H1 (cell line): Measurements from ENCODE around the gene DHX57. TPM values are rescaled to one million over a fixed set of nuclear protein-coding genes. Genes with fewer than 3 reads are reported as not detected.

Source experiments
- CTCF ChIA-PET: fragments of 300-600 bp; sonication (Branson Sonifier 250); formaldehyde crosslinking; loops from one replicate; lab custom pipeline; 2021; ENCODE audit not compliant: partially characterized antibody; lab: Charles Lee
- POLR2A ChIA-PET: fragments of 300-600 bp; sonication (Branson Sonifier 250); formaldehyde crosslinking; loops from one replicate; lab custom pipeline; 2021; ENCODE audit warnings: inconsistent platforms; ENCODE audit not compliant: partially characterized antibody; lab: Charles Lee
- DNase-seq, 2 experiments: peaks; one replicate each; pipeline versions ENCODE4 v3.0.0 to v3.0.0-alpha.2; 2010 to 2022; ENCODE audit warnings: low spot score in 2 of 2, low read depth in 1 of 2, mixed read lengths in 1 of 2
- FAIRE-seq: peaks from 2 replicates; lab custom pipeline; 2011; peaks lifted over from hg19 to GRCh38; lab: Jason Lieb, UNC
- H2AFZ ChIP-seq: 2 replicates; pipeline ENCODE4 v1.8.1; 2012; ENCODE audit warnings: low read length, inconsistent platforms
- H2AK5ac ChIP-seq: 2 replicates; pipeline ENCODE4 v1.6.1; 2013; ENCODE audit warnings: low read depth, low read length
- H2BK120ac ChIP-seq: replicated peaks from 2 replicates; pipeline ENCODE3; 2013; ENCODE audit warnings: low read depth, low read length, inconsistent platforms
- H2BK12ac ChIP-seq: 2 replicates; pipeline ENCODE4 v1.6.1; 2013; ENCODE audit warnings: low read depth, low read length
- H2BK15ac ChIP-seq: 2 replicates; pipeline ENCODE4 v1.6.1; 2013; ENCODE audit warnings: low read length
- H2BK20ac ChIP-seq: 2 replicates; pipeline ENCODE4 v1.6.1; 2013; ENCODE audit warnings: low read length
- H2BK5ac ChIP-seq: 2 replicates; pipeline ENCODE4 v1.6.1; 2013; ENCODE audit warnings: low read depth, low read length
- H3K14ac ChIP-seq: 2 replicates; pipeline ENCODE4 v1.6.1; 2013; ENCODE audit warnings: inconsistent platforms; ENCODE audit not compliant: insufficient read length
- H3K18ac ChIP-seq: 2 replicates; pipeline ENCODE4 v1.6.1; 2013; ENCODE audit warnings: low read length; ENCODE audit errors: extremely low read depth
- H3K23ac ChIP-seq: 2 replicates; pipeline ENCODE4 v1.6.1; 2013; ENCODE audit warnings: inconsistent platforms; ENCODE audit not compliant: insufficient read length
- H3K23me2 ChIP-seq: 2 replicates; pipeline ENCODE4 v1.6.1; 2013; ENCODE audit warnings: low read depth, low read length
- H3K27ac ChIP-seq: 2 replicates; pipeline ENCODE4 v1.6.1; 2011; ENCODE audit warnings: low read depth, low read length, inconsistent platforms
- H3K27me3 ChIP-seq, 4 experiments: replicated peaks in 1 of 4; 1 replicate in 1 of 4; 2 replicates in 3 of 4; pipeline versions ENCODE4 v1.6.1 to v1.8.1; 2011 to 2013; ENCODE audit warnings: low read length in 3 of 4, mild to moderate bottlenecking in 3 of 4, inconsistent platforms in 2 of 4, mixed read lengths in 2 of 4, moderate library complexity in 1 of 4; ENCODE audit not compliant: control insufficient read depth in 3 of 4, insufficient read depth in 3 of 4; ENCODE audit errors: extremely low read depth in 1 of 4
- H3K36me3 ChIP-seq, 4 experiments: 2 replicates each; pipeline versions ENCODE4 v1.6.1 to v1.8.1; 2011 to 2013; ENCODE audit warnings: mild to moderate bottlenecking in 4 of 4, low read length in 3 of 4, moderate library complexity in 2 of 4, control low read depth in 1 of 4, inconsistent platforms in 1 of 4; ENCODE audit not compliant: insufficient read depth in 4 of 4, control insufficient read depth in 2 of 4
- H3K4ac ChIP-seq: replicated peaks from 2 replicates; pipeline ENCODE3; 2013; ENCODE audit warnings: low read length, low read depth, mixed read lengths, inconsistent platforms; ENCODE audit not compliant: insufficient read length
- H3K4me1 ChIP-seq, 4 experiments: replicated peaks in 1 of 4; 1 replicate in 1 of 4; 2 replicates in 3 of 4; pipeline versions ENCODE4 v1.6.1 to v1.8.1; 2011 to 2013; ENCODE audit warnings: low read length in 3 of 4, inconsistent platforms in 2 of 4, mixed read lengths in 1 of 4; ENCODE audit not compliant: insufficient read depth in 4 of 4, control insufficient read depth in 3 of 4
- H3K4me2 ChIP-seq, 2 experiments: 2 replicates each; pipeline versions ENCODE4 v1.6.1 to v1.8.1; 2011 to 2013; ENCODE audit warnings: low read depth in 2 of 2, low read length in 2 of 2, control low read depth in 1 of 2, inconsistent platforms in 1 of 2, mild to moderate bottlenecking in 1 of 2; ENCODE audit not compliant: insufficient read depth in 1 of 2
- H3K4me3 ChIP-seq, 4 experiments: fragments of 200-600, 300-600 bp in 1 of 4; sonication (generic), shearing (Covaris generic), sonication (Bioruptor Twin) in 1 of 4; 2 replicates each; pipeline versions ENCODE4 v1.5.1 to v1.8.1; 2011 to 2016; ENCODE audit warnings: low read length in 4 of 4, low read depth in 3 of 4, control low read depth in 2 of 4, inconsistent platforms in 2 of 4, mild to moderate bottlenecking in 2 of 4, mixed read lengths in 1 of 4, moderate library complexity in 1 of 4; ENCODE audit not compliant: insufficient read depth in 2 of 4; ENCODE audit errors: extremely low read depth in 1 of 4
- H3K56ac ChIP-seq: replicated peaks from 2 replicates; pipeline ENCODE3; 2013; ENCODE audit warnings: low read depth, mild to moderate bottlenecking, mixed read lengths, low read length, inconsistent platforms; ENCODE audit not compliant: insufficient read length
- H3K79me1 ChIP-seq: 2 replicates; pipeline ENCODE4 v1.6.1; 2013; ENCODE audit warnings: low read depth, low read length, control low read depth
- H3K79me2 ChIP-seq, 2 experiments: 2 replicates each; pipeline versions ENCODE4 v1.6.1 to v1.8.1; 2012 to 2013; ENCODE audit warnings: low read length in 2 of 2, mild to moderate bottlenecking in 2 of 2, inconsistent platforms in 1 of 2; ENCODE audit not compliant: insufficient read depth in 2 of 2, control insufficient read depth in 1 of 2
- H3K9ac ChIP-seq, 4 experiments: replicated peaks in 1 of 4; 1 replicate in 1 of 4; 2 replicates in 3 of 4; pipeline versions ENCODE4 v1.6.1 to v1.8.1; 2011 to 2013; ENCODE audit warnings: low read depth in 3 of 4, low read length in 3 of 4, control low read depth in 2 of 4, mild to moderate bottlenecking in 2 of 4, moderate library complexity in 2 of 4, inconsistent platforms in 1 of 4; ENCODE audit errors: extremely low read depth in 1 of 4
- H3K9me3 ChIP-seq, 2 experiments: 2 replicates each; pipeline versions ENCODE4 v1.6.1 to v1.8.1; 2012 to 2013; ENCODE audit warnings: mild to moderate bottlenecking in 2 of 2, moderate library complexity in 2 of 2, control low read depth in 1 of 2, inconsistent platforms in 1 of 2, low read depth in 1 of 2, low read length in 1 of 2, mixed read lengths in 1 of 2; ENCODE audit not compliant: insufficient read depth in 2 of 2
- H4K20me1 ChIP-seq, 2 experiments: replicated peaks in 1 of 2; 2 replicates each; pipeline versions ENCODE3 to v1.8.1; 2011 to 2013; ENCODE audit warnings: inconsistent platforms in 2 of 2, low read length in 2 of 2, mild to moderate bottlenecking in 1 of 2; ENCODE audit not compliant: insufficient read depth in 2 of 2, control insufficient read depth in 1 of 2
- H4K5ac ChIP-seq: 2 replicates; pipeline ENCODE4 v1.6.1; 2013; ENCODE audit warnings: low read length, low read depth, mixed read lengths, inconsistent platforms; ENCODE audit not compliant: insufficient read length
- H4K8ac ChIP-seq: 2 replicates; pipeline ENCODE4 v1.8.0; 2013; ENCODE audit warnings: mild to moderate bottlenecking, moderate library complexity, low read length, inconsistent platforms; ENCODE audit not compliant: insufficient read depth; ENCODE audit errors: extremely low read depth
- H4K91ac ChIP-seq: replicated peaks from 2 replicates; pipeline ENCODE3; 2013; ENCODE audit warnings: low read length, mixed read lengths, inconsistent platforms; ENCODE audit not compliant: insufficient read length
- ATF2 ChIP-seq: IDR thresholded peaks from 2 replicates; pipeline ENCODE4 v1.6.1; 2012; ENCODE audit warnings: low read length, inconsistent platforms
- BACH1 ChIP-seq: IDR thresholded peaks from 2 replicates; pipeline ENCODE4 v1.6.1; 2012; ENCODE audit warnings: low read length, improper control_type of control experiment
- FOSL1 ChIP-seq: IDR thresholded peaks from 2 replicates; pipeline ENCODE4 v1.6.1; 2011; ENCODE audit warnings: mild to moderate bottlenecking, low read depth, low read length, moderate library complexity; ENCODE audit not compliant: insufficient read depth
- JUN ChIP-seq: IDR thresholded peaks from 2 replicates; pipeline ENCODE4 v1.6.1; 2011; ENCODE audit warnings: low read depth, mild to moderate bottlenecking, improper control_type of control experiment, low read length
- KDM4A ChIP-seq: IDR thresholded peaks from one replicate; pipeline ENCODE4 v1.7.1; 2012; ENCODE audit warnings: low read depth, mild to moderate bottlenecking, moderate library complexity, low read length, inconsistent platforms; ENCODE audit not compliant: severe bottlenecking
- KDM5A ChIP-seq: fragments of 200-600 bp; IDR thresholded peaks from 2 replicates; pipeline ENCODE4 v1.7.1; 2012; ENCODE audit warnings: mild to moderate bottlenecking, low read length, inconsistent platforms, mixed read lengths
- SAP30 ChIP-seq: fragments of 300-600 bp; sonication (generic); IDR thresholded peaks from 2 replicates; pipeline ENCODE4 v1.7.1; 2012; ENCODE audit warnings: low read length, moderate library complexity, mild to moderate bottlenecking, inconsistent platforms; ENCODE audit not compliant: insufficient read depth, insufficient replicate concordance
- TBP ChIP-seq: IDR thresholded peaks from 2 replicates; pipeline ENCODE4 v1.6.1; 2011; ENCODE audit warnings: low read depth, low read length, improper control_type of control experiment
- WGBS, 2 experiments: shearing (Covaris generic) in 1 of 2; methylation state at CpG; one replicate each; pipeline versions ENCODE4 v1.1.6 to v1.1.7; 2013 to 2015; ENCODE audit warnings: low lambda C conversion rate in 2 of 2, mixed read lengths in 2 of 2, inconsistent platforms in 1 of 2, low coverage in 1 of 2, missing lambda C conversion rate in 1 of 2; ENCODE audit not compliant: insufficient replicate concordance in 2 of 2, insufficient coverage in 1 of 2, insufficient read length in 1 of 2; ENCODE audit errors: extremely low coverage in 1 of 2, missing lambda C conversion rate in 1 of 2; 5-methylcytosine and 5-hydroxymethylcytosine counted together
- polyA plus RNA-seq, 7 experiments: library from polyadenylated mRNA; depleted of rRNA in 3 of 7; stranded (reverse) in 5 of 7; unstranded in 2 of 7; fragments of >200 nt in 5 of 7; fragments of 200-250 nt in 2 of 7; gene quantifications; 1 replicate in 5 of 7; 2 replicates in 1 of 7; 4 replicates in 1 of 7; pipeline versions ENCODE4 v1.2.1 to v1.2.3, GENCODE V29; 2011 to 2013; ENCODE audit warnings: missing spikeins in 2 of 7, mixed read lengths in 2 of 7
- total RNA-seq: library from RNA; stranded (reverse); fragmentation: NEBNext Ultra II Directional; extraction: Animal tissue kit (Norgen Biotek cat#: 25700); gene quantifications from 2 replicates; pipeline ENCODE4 v1.2.1, GENCODE V29; 2021

The DHX57 gene
- total and polyA plus RNA-seq, 2 of the 8 experiments (the other 6 are each of a cell fraction or from before 2014, with no cell fraction given): 10.7 to 32.9 TPM

DNA sequence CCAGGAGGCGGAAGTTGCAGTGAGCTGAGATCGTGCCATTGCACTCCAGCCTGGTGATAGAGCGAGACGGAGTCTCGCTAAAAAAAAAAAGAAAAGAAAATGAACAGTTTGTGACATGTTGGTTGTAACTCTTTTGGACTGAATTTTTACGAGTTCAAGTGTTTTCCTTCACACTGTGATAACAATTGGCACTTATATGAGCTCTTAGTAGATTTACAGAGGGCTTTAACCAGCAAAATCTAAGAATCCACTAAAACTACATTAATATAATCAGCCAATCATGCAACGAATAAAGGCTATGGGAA is 99.9 kb downstream of the DHX57 start:
- Histone ChIP-seq H4K20me1 (no peaks in the 10 kb centered on the region), H3K9me3 (no peaks in the 10 kb centered on the region), H2BK120ac (no peak overlapping the region), H4K91ac (no peak overlapping the region), H3K23ac (no peak overlapping the region), H2BK12ac (no peak overlapping the region), H3K79me2 (no peaks in the 10 kb centered on the region; a peak in 1 of 4 replicates), H3K4me1 (no peaks in the 10 kb centered on the region), H3K4ac (no peak overlapping the region), H3K23me2 (no peaks in the 10 kb centered on the region), H3K4me3 (no peak overlapping the region), H2AK5ac (no peak overlapping the region), H2AFZ (no peak overlapping the region), H2BK5ac (no peak overlapping the region), H3K27me3 (no peaks in the 10 kb centered on the region; a peak in 2 of 7 replicates), H3K9ac (no peak overlapping the region), H3K4me2 (no peak overlapping the region), H3K56ac (no peak overlapping the region), H2BK20ac (no peak overlapping the region), H3K14ac (no peak overlapping the region), H3K27ac (no peak overlapping the region), H3K79me1 (0 out of 2 replicates have a peak, but pooled peaks cover 5% of the 10 kb centered on the region), H4K8ac (no peak overlapping the region), H2BK15ac (no peak overlapping the region), H3K36me3 (no peaks in the 10 kb centered on the region), H4K5ac (no peak overlapping the region), H3K18ac (no peak overlapping the region)
- WGBS, 2 experiments: 87% methylated on average over 7 of the region's 7 CpGs; no CpG with 5 or more reads in 1 of the 2 experiments
- TF ChIP-seq SAP30 (no peak), FOSL1 (no peak), TBP (no peak), JUN (no peak), ATF2 (no peak), KDM5A (no peak), KDM4A (no peak), BACH1 (no peak)
- no peak for FAIRE-seq
- DNase-seq: no peak
- CTCF ChIA-PET: interaction anchor here (0.7 to 1.4 kb wide), 3 partner anchors 11 to 264 kb away, joined by 4 to 6 read pairs (median 4); no protein-coding TSS in a partner anchor
- POLR2A ChIA-PET: interaction anchor here (8.9 kb wide), 1 partner anchor 26 kb away, joined by 124 read pairs; the partner anchor contains the start of gene SRSF7
